ENCODE data around the gene LBR.

LBR gene

DNA sequence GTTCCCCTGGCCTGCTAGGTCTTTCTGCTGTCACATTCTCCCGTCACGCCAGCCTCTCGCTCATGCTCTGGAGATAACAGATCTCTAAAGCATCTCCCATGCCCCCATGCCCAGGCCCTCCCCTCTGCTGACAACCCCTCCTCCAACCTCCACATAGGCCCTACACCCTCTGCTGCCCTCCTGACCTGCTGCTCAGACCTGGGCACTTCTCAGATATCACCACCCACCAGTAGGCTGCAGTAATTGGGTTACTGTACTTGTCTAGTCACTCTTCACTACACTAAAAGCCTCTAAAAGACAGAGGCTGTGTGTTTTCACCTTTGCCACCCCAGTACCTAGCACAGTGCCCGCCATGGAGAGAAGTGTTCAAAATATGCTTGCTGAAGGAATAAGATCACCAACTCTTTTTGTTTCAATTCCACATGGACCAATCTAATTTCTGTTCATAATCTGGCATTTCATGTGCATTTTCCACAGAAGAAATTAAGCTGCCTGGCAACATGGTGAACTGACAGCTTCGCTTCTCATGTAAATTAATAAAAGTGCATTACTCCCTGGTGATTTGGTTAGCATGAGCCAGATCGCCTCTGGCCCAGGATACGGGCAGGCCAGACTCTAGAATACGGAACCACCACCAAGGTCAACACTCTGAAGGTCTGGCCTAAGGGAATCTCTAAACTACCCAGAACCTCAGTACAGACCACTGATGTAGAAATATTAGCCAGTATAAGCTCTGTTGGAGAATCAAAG is 20.7 kb downstream of the LBR start:
- Histone ChIP-seq H3K79me2 (ENCODE audit: insufficient read depth, low read length) (peaks cover 55% of the 10 kb centered on the region), H3K27ac (ENCODE audit: low read length) (no peak overlapping the region), H3K27me3 (ENCODE audit: insufficient read depth, low read length, poor library complexity) (no peaks in the 10 kb centered on the region), H4K20me1 (ENCODE audit: insufficient read depth, low read length) (peaks cover 35% of the 10 kb centered on the region), H3K36me3 (ENCODE audit: insufficient read depth, low read length) (peaks cover 97% of the 10 kb centered on the region), H3K4me1 (ENCODE audit: insufficient read depth, low read length) (no peaks in the 10 kb centered on the region), H3K4me2 (ENCODE audit: insufficient read depth, low read length) (no peak overlapping the region), H3K9ac (ENCODE audit: low read depth, low read length) (no peak overlapping the region), H2AFZ (ENCODE audit: low read depth, low read length) (no peak overlapping the region), H3K4me3 (ENCODE audit: low read depth in 1 of 2, low read length in 2 of 2) (no peak overlapping the region), H3K9me3 (ENCODE audit: insufficient read depth, low read length, severe bottlenecking) (no peaks in the 10 kb centered on the region)
- no peak for TF ChIP-seq EZH2 (IDR thresholded peaks at IDR 0.05; ENCODE audit: borderline replicate concordance, low read depth, low read length, severe bottlenecking)
- TF ChIP-seq, protein P1, sequence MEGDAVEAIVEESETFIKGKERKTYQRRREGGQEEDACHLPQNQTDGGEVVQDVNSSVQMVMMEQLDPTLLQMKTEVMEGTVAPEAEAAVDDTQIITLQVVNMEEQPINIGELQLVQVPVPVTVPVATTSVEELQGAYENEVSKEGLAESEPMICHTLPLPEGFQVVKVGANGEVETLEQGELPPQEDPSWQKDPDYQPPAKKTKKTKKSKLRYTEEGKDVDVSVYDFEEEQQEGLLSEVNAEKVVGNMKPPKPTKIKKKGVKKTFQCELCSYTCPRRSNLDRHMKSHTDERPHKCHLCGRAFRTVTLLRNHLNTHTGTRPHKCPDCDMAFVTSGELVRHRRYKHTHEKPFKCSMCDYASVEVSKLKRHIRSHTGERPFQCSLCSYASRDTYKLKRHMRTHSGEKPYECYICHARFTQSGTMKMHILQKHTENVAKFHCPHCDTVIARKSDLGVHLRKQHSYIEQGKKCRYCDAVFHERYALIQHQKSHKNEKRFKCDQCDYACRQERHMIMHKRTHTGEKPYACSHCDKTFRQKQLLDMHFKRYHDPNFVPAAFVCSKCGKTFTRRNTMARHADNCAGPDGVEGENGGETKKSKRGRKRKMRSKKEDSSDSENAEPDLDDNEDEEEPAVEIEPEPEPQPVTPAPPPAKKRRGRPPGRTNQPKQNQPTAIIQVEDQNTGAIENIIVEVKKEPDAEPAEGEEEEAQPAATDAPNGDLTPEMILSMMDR (IDR thresholded peaks at IDR 0.05; ENCODE audit: borderline replicate concordance, extremely low read depth, low read length, poor library complexity, severe bottlenecking) = peak; percentile 1
- no peak for DNase-seq
- 0 out of 3 replicates have a peak, but pooled peaks have one; percentile 20 for ATAC-seq (ENCODE audit: insufficient read depth, low read depth)

DNA sequence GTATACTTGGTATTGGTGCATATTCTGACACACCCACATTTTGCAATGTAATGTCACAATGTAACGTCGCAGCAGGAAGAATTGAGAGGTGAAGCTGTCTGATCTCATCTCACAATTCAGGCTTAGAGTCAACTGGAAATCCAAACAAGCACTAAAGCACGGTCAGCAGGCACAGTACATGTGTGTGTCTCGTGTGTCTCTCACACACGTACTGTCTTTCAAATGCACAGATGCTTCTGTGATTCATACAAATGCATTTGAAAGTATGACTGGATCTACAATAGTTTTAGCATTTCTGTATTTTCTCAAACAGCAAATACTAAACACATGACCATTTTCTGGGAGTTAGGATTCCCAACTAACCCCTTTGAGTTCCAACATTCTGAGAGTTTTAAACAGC is 26.9 kb downstream of the LBR start:
- Histone ChIP-seq H2AFZ (ENCODE audit: low read depth, low read length) (no peak overlapping the region), H4K20me1 (ENCODE audit: insufficient read depth, low read length) (peaks cover 24% of the 10 kb centered on the region), H3K36me3 (ENCODE audit: insufficient read depth, low read length) (peaks cover 79% of the 10 kb centered on the region), H3K4me1 (ENCODE audit: insufficient read depth, low read length) (no peaks in the 10 kb centered on the region), H3K4me2 (ENCODE audit: insufficient read depth, low read length) (no peak overlapping the region), H3K79me2 (ENCODE audit: insufficient read depth, low read length) (peaks cover 16% of the 10 kb centered on the region; the same call in 1 of the 2 replicates), H3K4me3 (ENCODE audit: low read depth in 1 of 2, low read length in 2 of 2) (no peak overlapping the region), H3K27ac (ENCODE audit: low read length) (no peak overlapping the region), H3K9me3 (ENCODE audit: insufficient read depth, low read length, severe bottlenecking) (no peaks in the 10 kb centered on the region), H3K9ac (ENCODE audit: low read depth, low read length) (no peak overlapping the region), H3K27me3 (ENCODE audit: insufficient read depth, low read length, poor library complexity) (no peaks in the 10 kb centered on the region)
- ATAC-seq (ENCODE audit: insufficient read depth, low read depth) (no peak), DNase-seq (no peak)
- TF ChIP-seq, protein P1 (IDR thresholded peaks at IDR 0.05; ENCODE audit: borderline replicate concordance, extremely low read depth, low read length, poor library complexity, severe bottlenecking) = no peak
- TF ChIP-seq EZH2 (IDR thresholded peaks at IDR 0.05; ENCODE audit: borderline replicate concordance, low read depth, low read length, severe bottlenecking) = no peak

DNA sequence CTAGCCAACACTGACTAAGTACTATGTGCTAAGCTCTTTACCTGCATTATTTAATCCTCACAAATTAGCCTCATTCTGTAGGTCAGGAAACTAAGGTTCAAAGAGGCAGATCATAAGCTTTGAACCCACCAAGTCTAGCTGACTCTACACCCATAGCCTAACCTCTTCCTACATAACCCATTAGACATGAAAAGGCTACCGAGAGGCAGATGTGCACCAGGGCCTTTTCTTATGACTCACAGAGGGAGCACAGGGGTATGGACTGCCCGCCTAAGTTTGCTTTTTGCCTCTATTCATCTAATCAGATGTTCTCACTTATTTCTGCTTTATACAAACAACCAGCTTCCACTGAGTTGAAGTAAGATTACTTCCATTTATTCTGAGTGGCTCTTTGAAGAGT is 31.5 kb downstream of the LBR start:
- Histone ChIP-seq H3K27me3 (ENCODE audit: insufficient read depth, low read length, poor library complexity) (no peaks in the 10 kb centered on the region), H2AFZ (ENCODE audit: low read depth, low read length) (no peak overlapping the region), H3K36me3 (ENCODE audit: insufficient read depth, low read length) (peaks cover 40% of the 10 kb centered on the region), H4K20me1 (ENCODE audit: insufficient read depth, low read length) (peaks cover 17% of the 10 kb centered on the region), H3K4me2 (ENCODE audit: insufficient read depth, low read length) (no peak overlapping the region), H3K9me3 (ENCODE audit: insufficient read depth, low read length, severe bottlenecking) (no peaks in the 10 kb centered on the region), H3K4me1 (ENCODE audit: insufficient read depth, low read length) (no peaks in the 10 kb centered on the region), H3K27ac (ENCODE audit: low read length) (no peak overlapping the region), H3K79me2 (ENCODE audit: insufficient read depth, low read length) (peaks cover 8% of the 10 kb centered on the region; the same call in 1 of the 2 replicates), H3K4me3 (ENCODE audit: low read depth in 1 of 2, low read length in 2 of 2) (no peak overlapping the region), H3K9ac (ENCODE audit: low read depth, low read length) (no peak overlapping the region)
- no peak for TF ChIP-seq EZH2 (IDR thresholded peaks at IDR 0.05; ENCODE audit: borderline replicate concordance, low read depth, low read length, severe bottlenecking)
- TF ChIP-seq, protein P1 (IDR thresholded peaks at IDR 0.05; ENCODE audit: borderline replicate concordance, extremely low read depth, low read length, poor library complexity, severe bottlenecking) = no peak
- DNase-seq = no peak
- ATAC-seq (ENCODE audit: insufficient read depth, low read depth) = peak; percentile 41; the same call in 1 of the 3 replicates
